ENCODE results near the gene ZNHIT3.

DNA sequence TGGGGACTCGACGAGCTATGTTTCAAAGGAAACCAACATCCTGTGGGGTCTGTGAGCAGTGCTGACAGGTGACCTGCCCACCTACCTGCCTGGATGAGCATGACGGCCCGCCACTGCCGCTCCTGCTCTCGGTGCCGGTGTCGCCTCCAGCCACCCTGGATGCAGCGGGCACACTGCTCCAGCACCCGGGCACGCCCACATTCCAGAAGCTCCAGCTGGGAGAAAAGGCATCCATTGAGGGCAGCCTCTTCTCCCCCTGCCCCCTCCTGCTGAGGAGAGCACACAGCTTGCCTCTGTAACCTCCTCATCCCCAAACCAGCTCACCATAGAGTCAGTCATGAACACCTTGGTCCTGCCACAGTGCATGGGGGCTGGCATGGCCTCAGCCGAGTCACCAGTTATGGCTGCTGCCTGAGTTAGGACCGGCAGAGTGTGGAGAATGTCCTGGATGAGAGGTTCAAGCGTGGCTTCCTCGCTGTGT lies 14.3 kb downstream of the ZNHIT3 start:
- no peak for TF ChIP-seq CTCF (IDR thresholded peaks at IDR 0.05)
- TF ChIP-seq EZH2 (IDR thresholded peaks at IDR 0.05): no peak
- no peak for TF ChIP-seq EZH2phosphoT487 (IDR thresholded peaks at IDR 0.05)

All from neural progenitor cell (in vitro differentiated cells).